Esophagus (tissue), 2 donors: Measurements from ENCODE around the gene CALML5. TPM values are rescaled to one million over a fixed set of nuclear protein-coding genes. Genes with fewer than 3 reads are reported as not detected.

Experiments used
- H3K27ac ChIP-seq, 2 donors: one replicate each; pipeline ENCODE4 v1.5.1; 2013; ENCODE audit warnings: low read depth in 2 of 2, mild to moderate bottlenecking in 2 of 2, inconsistent platforms in 1 of 2, low read length in 1 of 2, moderate library complexity in 1 of 2
- H3K27me3 ChIP-seq, 2 donors: one replicate each; pipeline ENCODE4 v1.6.1; 2013; ENCODE audit warnings: low read length in 2 of 2, control low read depth in 1 of 2, mild to moderate bottlenecking in 1 of 2; ENCODE audit not compliant: insufficient read depth in 2 of 2, control insufficient read depth in 1 of 2
- H3K36me3 ChIP-seq, 2 donors: one replicate each; pipeline ENCODE4 v1.6.1; 2013; ENCODE audit warnings: low read length in 1 of 2; ENCODE audit not compliant: control insufficient read depth in 2 of 2, insufficient read depth in 2 of 2
- H3K4me1 ChIP-seq, 2 donors: one replicate each; pipeline ENCODE4 v1.6.1; 2013; ENCODE audit warnings: low read length in 1 of 2; ENCODE audit not compliant: control insufficient read depth in 2 of 2, insufficient read depth in 2 of 2
- H3K4me3 ChIP-seq, 2 donors: one replicate each; pipeline ENCODE4 v1.5.1; 2013; ENCODE audit warnings: low read length in 2 of 2, mild to moderate bottlenecking in 2 of 2, low read depth in 1 of 2, moderate library complexity in 1 of 2
- H3K9me3 ChIP-seq, 2 donors: one replicate each; pipeline ENCODE4 v1.6.1; 2013; ENCODE audit warnings: mild to moderate bottlenecking in 2 of 2, low read depth in 1 of 2, low read length in 1 of 2, moderate library complexity in 1 of 2; ENCODE audit not compliant: control insufficient read depth in 2 of 2, insufficient read depth in 1 of 2
- WGBS, 2 donors: extraction: QIAGEN DNeasy Blood & Tissue Kit; methylation state at CpG; one replicate each; pipeline ENCODE4 v1.1.7; 2013; 5-methylcytosine and 5-hydroxymethylcytosine counted together
- polyA plus RNA-seq, 2 donors: library from polyadenylated mRNA; stranded (reverse); fragments of 200-250 nt; gene quantifications; one replicate each; pipeline ENCODE4 v1.2.3, GENCODE V29; 2013
- donor health status: healthy with polysubstance abuse.
- donor health status: Bipolar disorder and iron deficiency.

The CALML5 gene
- 100 to 1,000 TPM in 1 of 2 donors, 10 to 100 TPM in 1; 75.9 to 185 TPM for polyA plus RNA-seq

DNA sequence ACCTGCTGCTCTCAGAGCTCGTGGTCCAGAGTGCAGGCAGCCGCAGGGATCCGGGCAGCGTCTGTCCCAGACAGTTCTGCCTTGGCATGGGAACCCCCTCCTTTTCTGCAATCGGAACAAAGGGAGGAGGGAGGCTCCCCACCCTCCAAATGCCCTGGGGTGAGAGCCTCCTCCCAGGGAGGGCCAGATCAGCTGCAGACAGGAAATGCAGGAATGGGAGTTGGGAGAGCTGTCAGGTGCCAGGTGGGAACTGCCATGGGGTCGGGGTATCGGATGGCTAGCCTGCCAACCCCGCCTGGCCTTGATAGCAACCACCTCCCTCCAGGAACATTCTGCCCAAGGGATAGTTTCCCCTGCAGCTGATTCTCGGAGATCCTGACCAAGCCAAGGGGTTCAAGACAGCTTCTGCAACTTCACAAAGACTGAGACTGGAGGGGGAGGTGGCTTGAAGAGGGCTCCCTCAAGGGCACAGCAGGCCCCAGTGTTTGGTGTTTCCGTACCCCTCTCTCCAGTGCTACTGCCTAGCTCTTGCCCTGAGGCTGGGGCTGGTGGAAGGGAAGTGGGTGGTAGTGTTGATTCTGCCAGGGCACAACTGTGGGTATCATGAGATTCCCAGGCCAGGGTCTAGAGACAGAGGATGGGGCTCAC lies at the start of gene CALML5:
Gene CALML5 (minus strand): TSS at position 78 of the 648 bp plus-strand sequence. CDS start 132 bp downstream, outside the sequence.
- WGBS, 2 donors, result 57 to 65% methylated on average over 10 of the region's 10 CpGs
- Histone ChIP-seq H3K27ac (no peak within 1 kb of the TSS), H3K9me3 (no peaks in the 10 kb centered on the region), H3K36me3 (no peaks in the 10 kb centered on the region), H3K27me3 (no peaks in the 10 kb centered on the region), H3K4me3 (peak within 1 kb of the TSS in 1 of 2 donors; percentile 13), H3K4me1 (peaks cover 16 to 54% of the 10 kb centered on the region in 2 donors)

GRCh38 chr10:5547931-5548660 lies 48.7 kb upstream of the CALML5 start:
- WGBS, 2 donors, result 39 to 45% methylated on average over 16 of the region's 16 CpGs
- Histone ChIP-seq H3K4me1 (peaks cover 15 to 46% of the 10 kb centered on the region in 2 donors), H3K4me3 (no peak overlapping the region), H3K36me3 (no peaks in the 10 kb centered on the region), H3K27me3 (no peaks in the 10 kb centered on the region), H3K9me3 (no peaks in the 10 kb centered on the region), H3K27ac (peak overlapping the region; percentile 95 to 97)

GRCh38 chr10:5547681-5547930 lies 48.2 kb upstream of the CALML5 start:
- no peaks in the 10 kb centered on the region for H3K27me3 ChIP-seq
- peak overlapping the region; percentile 95 to 97 for H3K27ac ChIP-seq
- no peaks in the 10 kb centered on the region for H3K9me3 ChIP-seq
- peaks cover 15 to 46% of the 10 kb centered on the region in 2 donors for H3K4me1 ChIP-seq
- H3K36me3 ChIP-seq, result no peaks in the 10 kb centered on the region
- H3K4me3 ChIP-seq, result no peak overlapping the region
- WGBS, 2 donors, result 25 to 40% methylated on average over 4 of the region's 4 CpGs

- 52 to 55% methylated on average over 7 of the region's 7 CpGs for WGBS, 2 donors
- H3K4me1 ChIP-seq, result peaks cover 15 to 46% of the 10 kb centered on the region in 2 donors
- no peaks in the 10 kb centered on the region for H3K9me3 ChIP-seq
- H3K27me3 ChIP-seq, result no peaks in the 10 kb centered on the region
- H3K36me3 ChIP-seq, result no peaks in the 10 kb centered on the region
- H3K4me3 ChIP-seq, result no peak overlapping the region
- H3K27ac ChIP-seq, result peak overlapping the region; percentile 95 to 97
Measured at GRCh38 chr10:5546891-5547680, 47.7 kb upstream of the CALML5 start.

DNA sequence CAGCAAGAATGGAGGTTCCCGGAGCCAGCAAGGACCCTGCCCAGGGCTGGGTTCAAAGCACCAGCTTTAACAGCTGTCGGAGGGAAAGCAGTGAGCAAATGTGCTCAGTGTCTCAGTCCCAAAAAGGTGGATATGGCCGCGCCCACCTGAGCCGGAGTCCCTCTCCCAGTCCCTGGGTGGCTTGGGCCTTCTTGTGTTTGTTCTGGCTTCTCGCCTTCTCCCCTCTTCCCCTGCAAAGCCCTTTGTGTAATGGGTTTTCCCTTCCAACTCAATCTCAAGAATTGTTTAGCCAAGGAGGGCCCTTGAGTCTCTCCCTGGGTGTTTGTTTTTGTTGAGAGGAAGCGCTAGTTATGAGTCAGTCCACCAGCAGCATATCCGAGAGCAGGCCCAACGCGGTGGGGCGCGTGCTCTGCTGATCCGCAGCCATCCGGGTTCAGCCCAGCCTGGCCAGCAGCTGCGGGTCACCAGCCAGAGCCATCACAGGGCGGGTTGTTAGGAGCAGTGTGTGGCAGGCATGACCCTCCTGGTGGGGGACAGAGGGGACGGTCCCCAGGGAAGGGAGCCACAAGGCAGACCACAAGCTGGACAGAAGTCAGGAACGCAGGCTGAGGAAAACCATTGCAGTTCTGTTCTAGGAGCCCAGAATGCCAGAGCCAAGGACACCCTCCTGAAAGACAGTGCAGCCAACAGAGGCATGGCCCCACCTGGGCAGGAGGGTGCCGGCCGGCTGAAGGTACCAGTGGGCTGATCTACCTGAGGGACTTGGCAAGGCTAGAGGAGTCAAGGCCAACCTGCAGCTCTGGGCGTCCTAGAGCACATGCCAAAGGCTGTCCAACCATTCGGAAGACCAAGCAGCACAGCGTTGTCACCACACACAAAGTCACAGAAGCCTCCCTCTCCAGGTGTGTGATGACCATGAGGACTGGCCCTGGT lies 46.7 kb upstream of the CALML5 start:
- Histone ChIP-seq H3K9me3 (no peaks in the 10 kb centered on the region), H3K27ac (peak overlapping the region; percentile 95 to 97), H3K27me3 (no peaks in the 10 kb centered on the region), H3K4me1 (peaks cover 15 to 42% of the 10 kb centered on the region in 2 donors), H3K4me3 (no peak overlapping the region), H3K36me3 (no peaks in the 10 kb centered on the region)
- 63 to 71% methylated on average over 23 of the region's 23 CpGs for WGBS, 2 donors

- WGBS, 2 donors, result 83 to 89% methylated on average over 2 of the region's 2 CpGs
- Histone ChIP-seq H3K4me1 (peaks cover 15 to 35% of the 10 kb centered on the region in 2 donors), H3K27me3 (no peaks in the 10 kb centered on the region)
Measured at GRCh38 chr10:5545426-5545777, 46.0 kb upstream of the CALML5 start.

GRCh38 chr10:5545011-5545410 lies 45.6 kb upstream of the CALML5 start:
- Histone ChIP-seq H3K4me1 (peaks cover 15 to 33% of the 10 kb centered on the region in 2 donors), H3K4me3 (no peak overlapping the region), H3K27me3 (no peaks in the 10 kb centered on the region), H3K9me3 (no peaks in the 10 kb centered on the region), H3K27ac (peak overlapping the region; percentile 95 to 97), H3K36me3 (no peaks in the 10 kb centered on the region)
- WGBS, 2 donors, result 80 to 85% methylated on average over 1 of the region's 1 CpG

More at GRCh38 chr10:5545426-5545777, 46.0 kb upstream of the CALML5 start:
- no peak overlapping the region for H3K4me3 ChIP-seq
- H3K36me3 ChIP-seq, result no peaks in the 10 kb centered on the region
- peak overlapping the region; percentile 95 to 97 for H3K27ac ChIP-seq
- H3K9me3 ChIP-seq, result no peaks in the 10 kb centered on the region

GRCh38 chr10:5544216-5544805 lies 44.9 kb upstream of the CALML5 start:
- Histone ChIP-seq H3K27ac (peak overlapping the region; percentile 95 to 97), H3K4me3 (no peak overlapping the region), H3K4me1 (peaks cover 15 to 32% of the 10 kb centered on the region in 2 donors), H3K27me3 (no peaks in the 10 kb centered on the region), H3K9me3 (no peaks in the 10 kb centered on the region), H3K36me3 (no peaks in the 10 kb centered on the region)
- 50 to 60% methylated on average over 6 of the region's 6 CpGs for WGBS, 2 donors
